ENCODE data around the gene SMTNL2.
A peak's percentile ranks its signal among the peaks of the same experiment; 100 is the strongest.

SMTNL2 gene

DNA sequence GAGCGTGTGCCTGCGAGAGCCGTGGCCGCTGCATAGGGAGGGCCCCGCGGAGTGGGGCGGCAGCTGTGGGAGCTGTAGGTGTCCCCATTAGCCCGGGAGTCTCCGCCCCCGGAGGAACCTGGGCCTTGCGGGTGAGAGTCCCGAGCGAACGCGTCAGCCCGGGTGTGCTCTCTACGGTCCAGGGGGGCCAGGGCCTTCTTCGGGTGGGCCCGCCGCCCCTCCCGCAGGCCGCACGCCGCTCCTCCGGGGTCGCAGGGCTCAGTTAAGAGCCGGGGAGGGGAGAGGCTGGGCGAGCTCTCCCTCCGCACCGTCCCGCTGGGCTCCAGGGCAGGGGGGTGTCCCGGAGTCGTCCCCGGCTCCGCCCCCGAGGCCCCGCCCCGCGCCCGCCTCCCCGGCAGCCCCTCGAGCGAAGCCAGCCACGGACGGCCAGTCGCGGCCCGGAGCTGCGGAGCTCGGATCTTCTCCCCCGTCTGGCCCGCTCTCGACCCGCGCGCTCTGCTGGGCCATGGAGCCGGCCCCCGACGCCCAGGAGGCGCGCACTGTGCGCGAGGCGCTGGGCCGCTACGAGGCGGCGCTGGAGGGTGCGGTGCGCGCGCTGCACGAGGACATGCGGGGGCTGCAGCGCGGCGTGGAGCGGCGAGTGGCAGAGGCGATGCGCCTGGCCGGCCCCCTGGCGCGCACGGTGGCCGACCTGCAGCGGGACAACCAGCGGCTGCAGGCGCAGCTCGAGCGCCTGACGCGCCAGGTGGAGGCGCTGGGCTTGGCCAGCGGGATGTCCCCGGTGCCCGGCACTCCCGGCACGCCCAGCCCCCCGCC lies at the start of gene SMTNL2:
Gene SMTNL2 (plus strand): TSS at position 429 of the 816 bp plus-strand sequence. CDS start 77 bp downstream, at position 506.
- Histone ChIP-seq H3K27ac (no peak within 1 kb of the TSS), H3K4me3 (peak within 1 kb of the TSS; percentile 67)
- no peak for TF ChIP-seq CTCF (IDR thresholded peaks at IDR 0.05)
- DNase-seq (ENCODE audit: low spot score) = no peak

GRCh38 chr17:4534928-4535666 lies 49.2 kb upstream of the SMTNL2 start:
- no peak for TF ChIP-seq CTCF (IDR thresholded peaks at IDR 0.05)
- DNase-seq (ENCODE audit: low spot score) = no peak
- Histone ChIP-seq H3K27ac (peak overlapping the region in 1 of 2 donors; percentile 76), H3K4me3 (no peak overlapping the region)

GRCh38 chr17:4535667-4536258 lies 48.6 kb upstream of the SMTNL2 start:
- Histone ChIP-seq H3K27ac (peak overlapping the region in 1 of 2 donors; percentile 73), H3K4me3 (peak overlapping the region; percentile 55)
- DNase-seq (ENCODE audit: low spot score) = no peak
- TF ChIP-seq CTCF (IDR thresholded peaks at IDR 0.05) = no peak

- Histone ChIP-seq H3K4me3 (peak overlapping the region; percentile 55), H3K27ac (peak overlapping the region; percentile 35 to 73)
- TF ChIP-seq CTCF (IDR thresholded peaks at IDR 0.05) = no peak
- no peak for DNase-seq (ENCODE audit: low spot score)
Measured at GRCh38 chr17:4536259-4536741, 48.0 kb upstream of the SMTNL2 start.

DNA sequence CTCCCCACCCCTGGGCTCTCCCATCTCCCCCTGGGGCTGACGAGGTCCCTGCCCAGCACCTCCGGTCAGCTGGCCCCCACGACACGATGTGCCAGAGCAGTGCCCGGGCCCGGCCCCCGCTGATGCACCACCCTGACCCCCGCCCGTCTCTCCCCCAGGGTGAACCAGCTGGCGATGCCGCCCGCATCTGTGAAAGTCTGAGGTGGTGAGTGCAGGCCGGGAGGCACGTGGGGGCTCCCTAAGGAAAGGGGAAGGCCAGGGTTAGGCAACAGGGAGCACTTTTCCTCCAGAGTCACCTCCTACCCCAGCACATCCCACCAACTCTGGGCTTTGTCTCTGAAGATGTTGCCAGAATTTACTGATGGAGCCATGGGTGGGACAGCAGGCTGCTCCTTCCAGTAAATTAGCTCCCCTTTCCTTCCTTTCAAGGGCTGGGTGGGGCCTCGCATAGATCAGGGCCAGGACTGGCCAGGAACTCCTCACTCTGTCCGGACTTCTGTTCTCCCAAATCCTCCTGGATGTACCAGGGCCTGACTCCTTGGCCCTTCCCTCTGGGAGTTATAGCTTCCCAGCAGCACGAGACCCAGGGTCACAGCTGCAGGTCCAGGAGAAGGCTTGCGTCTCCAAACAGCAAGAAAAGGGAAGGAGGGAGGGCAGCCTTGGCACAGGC lies 47.5 kb upstream of the SMTNL2 start:
- Histone ChIP-seq H3K4me3 (peak overlapping the region; percentile 55), H3K27ac (peak overlapping the region; percentile 35 to 73)
- no peak for DNase-seq (ENCODE audit: low spot score)
- TF ChIP-seq CTCF (IDR thresholded peaks at IDR 0.05) = no peak

- no peak overlapping the region for H3K4me3 ChIP-seq
- no peak for DNase-seq (ENCODE audit: low spot score)
- TF ChIP-seq CTCF (IDR thresholded peaks at IDR 0.05) = no peak
- H3K27ac ChIP-seq = peak overlapping the region; percentile 35 to 73
Measured at GRCh38 chr17:4537451-4538235, 46.7 kb upstream of the SMTNL2 start.

All from coronary artery (tissue), 2 donors.